GM19035 (cell line): Measurements from ENCODE around the gene POC1A.

Source experiments
- ATAC-seq: cut with Tn5 transposase; IDR thresholded peaks from one replicate; pipeline ENCODE4 v1.9.1; 2021; ENCODE audit not compliant: unreplicated experiment

POC1A gene

DNA sequence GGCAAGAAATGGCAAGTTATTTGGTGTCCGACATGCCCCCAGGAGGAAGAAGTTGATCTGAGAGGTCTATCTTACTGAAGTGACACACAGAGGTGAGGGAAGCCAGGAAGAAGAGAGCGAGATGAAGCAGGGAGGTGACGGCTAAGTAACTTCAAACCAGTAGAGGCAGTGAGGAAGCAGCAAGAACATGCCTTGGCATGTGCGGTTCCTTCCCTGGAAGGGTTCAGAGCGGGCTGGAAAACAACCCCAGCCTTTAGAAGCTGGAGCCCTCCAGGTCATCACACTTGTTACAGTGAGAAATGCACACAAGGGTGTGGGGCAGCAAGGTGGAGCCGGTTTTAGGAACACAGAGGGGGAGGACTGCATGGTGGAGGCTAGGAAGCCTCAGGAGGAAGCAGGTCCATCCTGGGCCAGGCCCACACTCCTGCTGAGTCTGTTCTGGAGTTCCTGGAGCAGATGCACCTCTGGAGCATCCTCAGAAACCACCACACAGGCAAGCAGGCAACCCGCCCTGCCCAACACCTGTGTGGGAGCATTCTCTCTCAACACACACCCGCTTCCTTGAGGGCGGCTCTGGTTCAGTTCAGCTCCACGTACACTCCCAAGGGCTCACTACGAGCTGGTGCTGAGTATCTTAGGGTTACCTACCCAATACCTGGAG lies 47.1 kb downstream of the POC1A start:
- ATAC-seq, result no peak

DNA sequence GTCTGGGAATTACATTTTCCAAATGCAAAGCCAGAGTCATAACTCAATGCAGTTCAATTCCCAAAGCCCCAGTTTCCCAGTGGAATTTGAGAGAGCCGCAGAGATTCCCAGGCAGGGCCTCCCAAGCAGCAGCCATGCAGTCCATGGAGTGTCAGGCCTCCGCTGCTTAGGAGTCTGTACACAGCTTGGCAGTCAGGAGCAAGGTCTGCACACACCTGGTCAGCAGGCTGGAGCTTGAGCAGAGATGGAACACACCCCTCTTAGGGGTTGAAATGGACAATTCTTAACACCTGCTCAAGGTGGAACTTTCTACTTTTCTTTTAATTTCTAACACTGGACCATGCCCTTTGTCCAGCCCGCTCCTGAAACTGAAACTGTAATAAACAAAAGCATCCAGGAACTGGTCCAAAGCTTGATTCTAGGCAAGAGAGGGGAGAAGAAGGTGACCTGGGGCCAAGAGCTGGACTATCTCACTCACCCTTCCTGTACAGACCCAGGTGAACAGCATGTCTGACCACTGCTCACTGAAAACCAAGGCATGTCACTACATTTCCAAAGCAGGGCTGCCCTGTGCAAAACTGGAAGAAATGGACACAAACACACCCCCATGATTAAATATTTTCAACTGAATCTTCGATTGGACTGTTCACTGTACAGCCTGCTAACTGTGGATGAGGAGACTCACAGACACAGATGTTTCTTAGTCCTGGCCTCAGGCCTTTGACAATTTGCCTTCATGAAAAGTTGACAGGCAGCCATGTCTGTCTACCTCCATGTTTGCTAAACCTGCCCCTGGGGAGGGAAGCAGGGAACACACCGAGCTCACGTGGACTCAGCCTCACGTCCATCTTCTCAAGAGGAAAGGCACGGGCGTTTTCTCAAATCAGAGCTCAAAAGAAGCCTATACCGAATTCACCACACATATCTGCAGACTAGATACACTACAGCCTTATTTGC lies 49.3 kb downstream of the POC1A start:
- no peak for ATAC-seq

DNA sequence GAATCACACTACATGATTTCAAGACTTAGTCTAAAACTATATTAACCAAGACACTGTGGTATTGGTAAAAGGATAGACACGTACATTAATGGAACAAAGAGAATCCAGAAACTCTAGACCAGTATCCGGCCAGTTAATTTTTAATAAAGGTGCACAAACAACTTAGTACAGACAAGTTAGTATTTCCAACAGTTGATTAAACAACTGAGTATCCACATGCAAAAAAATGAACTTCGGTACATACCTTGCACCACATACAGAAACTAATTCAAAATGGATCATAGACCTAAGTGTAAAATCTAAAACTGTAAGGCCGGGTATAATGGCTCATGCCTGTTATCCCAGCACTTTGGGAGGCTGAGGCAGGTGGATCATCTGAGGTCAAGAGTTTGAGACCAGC lies 51.3 kb downstream of the POC1A start:
- ATAC-seq, result no peak

DNA sequence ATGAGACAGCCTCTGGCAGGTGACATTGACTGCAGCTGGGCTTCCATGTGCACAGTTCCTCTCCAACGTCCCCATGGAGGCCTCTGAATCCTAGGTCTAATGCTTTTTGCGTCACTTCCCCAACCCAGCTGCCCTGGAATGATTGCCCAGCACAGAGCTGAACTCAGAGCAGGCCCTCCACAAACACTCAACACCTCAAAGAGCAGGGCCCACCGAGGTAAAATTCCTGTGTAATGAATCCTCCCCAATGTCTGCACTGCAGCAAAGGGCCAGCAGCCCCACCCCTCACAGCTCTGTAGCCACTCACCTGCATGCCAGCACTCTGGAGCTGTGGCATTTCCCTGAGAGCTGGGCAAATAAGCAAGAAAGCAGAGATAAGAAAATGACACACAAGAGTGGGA lies 55.2 kb downstream of the POC1A start:
- ATAC-seq, result no peak

DNA sequence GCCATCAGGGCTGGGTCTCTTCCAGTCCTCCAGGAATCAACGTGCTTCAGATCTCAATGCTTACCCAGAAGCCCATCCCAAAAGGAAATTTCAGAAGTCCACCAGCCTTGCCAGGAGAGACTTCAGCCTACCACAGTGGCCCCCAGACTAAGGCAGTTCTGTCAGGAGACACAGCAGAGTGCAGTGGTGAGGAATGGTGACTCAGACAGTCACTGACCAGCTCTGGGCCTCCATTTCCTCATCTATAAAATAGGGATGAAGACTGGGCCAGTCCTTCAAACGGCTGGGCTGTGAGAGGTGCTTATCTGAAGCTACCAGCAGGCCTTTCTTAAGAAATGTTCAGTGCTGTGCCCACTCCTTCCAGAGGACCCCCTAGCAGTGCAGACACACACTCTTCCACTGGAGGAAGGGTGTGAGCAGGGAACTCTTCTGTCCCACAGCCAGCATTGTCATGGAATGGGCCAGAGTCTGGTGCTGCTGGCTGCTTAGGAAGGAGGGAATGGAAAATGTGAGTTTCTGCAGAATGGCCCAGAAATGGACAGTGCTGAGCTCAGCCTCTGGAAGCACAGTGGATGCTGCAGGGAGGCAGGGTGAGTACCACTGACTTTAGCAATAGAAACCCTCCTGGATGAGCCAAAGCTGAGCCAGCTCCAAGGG lies 56.2 kb downstream of the POC1A start:
- no peak for ATAC-seq

DNA sequence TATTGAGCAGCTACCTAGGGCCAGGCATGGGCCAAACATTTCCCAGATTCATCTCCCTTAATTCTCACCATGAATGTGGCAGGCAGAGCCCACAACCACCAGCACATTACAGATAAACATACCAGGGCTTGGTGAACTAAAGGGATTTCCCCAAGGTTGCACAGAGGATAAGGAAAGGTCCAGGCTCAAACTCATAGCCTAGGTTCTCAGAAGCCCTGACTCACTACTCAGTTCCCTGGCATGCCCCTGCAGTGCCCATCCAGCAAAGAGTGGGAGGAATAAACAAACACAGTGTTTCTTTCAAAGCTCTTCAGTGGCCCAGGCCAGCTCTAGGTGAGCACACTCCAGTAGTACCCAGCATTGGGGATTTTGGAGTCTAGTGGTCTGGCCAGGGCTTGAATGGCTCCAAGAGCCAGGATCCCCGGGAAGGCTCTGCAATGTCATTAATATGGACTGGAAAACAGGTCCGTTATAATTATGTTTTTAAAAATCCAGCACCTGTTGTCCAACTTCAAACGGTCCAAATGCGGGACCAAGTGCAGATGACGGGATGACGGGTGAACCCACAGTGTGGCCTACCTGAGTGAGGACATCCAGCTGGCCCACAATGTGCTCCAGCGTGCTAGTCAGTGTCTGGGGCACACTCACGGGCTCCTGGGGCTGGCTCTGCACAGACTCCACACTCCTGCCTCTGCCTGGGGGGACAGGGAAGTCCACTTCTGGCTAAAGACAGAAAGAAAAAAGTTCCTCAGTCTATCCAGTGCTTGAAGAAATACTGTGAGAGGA lies 58.0 kb downstream of the POC1A start:
- ATAC-seq, result no peak

DNA sequence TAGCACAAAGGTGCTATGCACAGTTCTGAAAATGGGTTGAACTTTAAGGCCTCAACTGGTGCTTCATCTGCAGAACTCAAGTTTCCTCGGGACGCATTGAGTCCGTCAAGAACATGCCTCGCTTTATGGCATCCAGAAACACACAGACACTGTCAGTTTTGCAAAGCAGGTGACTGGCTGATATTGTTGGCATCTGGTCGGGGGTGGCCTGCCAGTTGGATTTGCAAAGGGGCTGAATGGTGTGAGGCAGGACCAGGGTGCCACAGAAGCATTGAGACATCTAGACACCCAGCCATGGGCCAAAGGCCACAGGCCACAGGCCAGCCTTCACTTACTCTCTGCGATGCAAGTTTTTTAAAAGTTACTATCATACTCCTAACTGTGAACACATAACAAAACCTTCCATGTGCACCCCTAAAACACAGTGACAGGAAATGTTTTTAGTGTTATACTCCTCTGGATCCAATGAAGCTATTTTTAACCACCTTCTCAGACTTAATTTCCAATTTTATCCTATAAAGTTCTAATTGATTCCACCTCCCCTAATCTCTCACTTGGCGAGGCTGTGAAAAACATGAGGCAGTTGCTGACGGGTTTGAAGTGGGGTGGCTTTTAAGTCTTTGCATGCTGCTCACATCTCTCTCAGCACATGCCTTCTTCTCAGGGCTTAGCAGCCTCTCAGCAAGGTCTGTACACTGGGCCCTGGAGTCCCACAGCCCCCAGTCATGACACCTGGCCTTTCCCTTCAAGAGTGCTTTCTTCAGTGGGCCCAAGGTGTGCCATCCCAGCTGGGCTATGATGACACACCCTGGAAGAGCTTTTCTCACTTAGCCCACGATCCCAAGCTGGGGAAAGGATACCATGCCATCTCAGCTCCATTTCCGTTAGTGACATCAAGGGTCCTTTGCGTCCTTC lies 59.4 kb downstream of the POC1A start:
- ATAC-seq, result no peak

DNA sequence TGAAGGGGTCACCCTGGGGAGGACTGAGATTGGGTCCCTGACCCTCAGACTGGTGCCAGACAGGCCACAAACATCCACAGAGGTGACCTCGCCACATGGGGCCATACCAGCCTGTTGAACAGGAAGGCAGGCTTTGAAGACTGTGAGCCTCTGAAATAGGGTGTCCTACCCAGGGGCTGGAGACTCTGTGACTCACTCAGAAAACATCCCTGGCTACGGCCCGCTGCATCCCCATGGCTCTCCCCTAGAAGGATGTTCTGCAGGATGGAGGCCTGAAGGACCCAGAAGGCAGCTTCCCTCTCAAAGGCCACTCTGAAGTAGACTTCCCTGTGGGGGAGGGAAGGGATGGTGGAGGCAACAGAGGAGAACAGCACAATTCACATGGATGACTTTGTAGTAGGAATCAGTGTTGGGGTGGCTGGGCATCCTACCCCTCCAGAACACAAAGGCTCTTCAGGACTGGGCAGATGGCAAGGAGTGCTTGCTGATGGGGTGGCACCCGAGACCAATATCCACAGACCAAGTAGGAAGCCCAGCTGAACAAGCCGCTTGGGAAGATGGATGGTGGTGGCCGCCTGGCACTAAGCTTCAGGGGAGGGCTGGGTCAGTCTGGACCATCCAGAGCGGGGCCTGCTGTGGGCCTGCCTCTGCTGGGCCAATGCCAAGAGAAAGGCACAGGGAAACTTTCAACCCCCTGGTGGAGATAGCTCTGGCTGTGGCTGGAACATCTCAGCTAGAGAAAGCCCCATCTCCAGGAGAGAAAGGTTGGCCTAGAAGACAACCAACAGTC lies 60.3 kb downstream of the POC1A start:
- no peak for ATAC-seq

DNA sequence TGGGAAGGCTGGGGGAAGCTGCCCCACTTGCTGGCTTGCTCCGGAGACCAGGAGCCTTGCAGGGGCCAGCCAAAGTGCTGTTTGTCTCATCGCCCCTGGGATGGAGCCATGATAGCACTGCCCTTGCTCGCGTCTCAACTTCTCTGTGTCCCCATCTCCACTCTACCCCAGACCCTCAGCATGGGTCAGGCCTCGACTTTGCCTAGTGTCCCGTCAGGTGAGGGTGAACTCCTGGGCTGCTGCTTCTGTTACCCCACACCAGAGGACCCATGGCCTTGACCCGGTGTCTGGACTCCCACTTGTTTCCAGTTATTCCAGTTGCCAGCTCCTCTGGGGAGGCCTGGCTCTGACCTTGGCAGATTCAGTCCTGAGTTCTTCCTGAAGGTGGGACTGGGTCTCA lies 61.3 kb downstream of the POC1A start:
- no peak for ATAC-seq

DNA sequence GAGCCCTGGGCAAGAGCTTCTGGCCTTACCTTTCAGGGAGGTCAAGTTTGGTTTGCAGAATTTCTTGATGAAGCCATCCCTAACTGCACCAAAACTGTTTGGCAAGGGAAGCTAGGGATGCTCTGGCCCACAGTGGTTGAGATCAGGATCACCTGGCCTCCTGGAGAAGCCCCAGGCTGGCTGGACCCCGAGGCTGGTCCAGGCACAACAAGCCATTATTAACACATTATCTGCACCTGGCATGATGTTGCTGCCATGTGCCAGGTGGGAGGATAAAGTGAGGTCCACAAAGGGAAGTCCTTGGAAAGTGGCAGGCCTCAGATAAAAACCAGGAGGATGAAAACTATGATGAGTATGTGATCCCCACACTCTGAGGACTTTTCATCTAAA lies 62.0 kb downstream of the POC1A start:
- ATAC-seq, result no peak

DNA sequence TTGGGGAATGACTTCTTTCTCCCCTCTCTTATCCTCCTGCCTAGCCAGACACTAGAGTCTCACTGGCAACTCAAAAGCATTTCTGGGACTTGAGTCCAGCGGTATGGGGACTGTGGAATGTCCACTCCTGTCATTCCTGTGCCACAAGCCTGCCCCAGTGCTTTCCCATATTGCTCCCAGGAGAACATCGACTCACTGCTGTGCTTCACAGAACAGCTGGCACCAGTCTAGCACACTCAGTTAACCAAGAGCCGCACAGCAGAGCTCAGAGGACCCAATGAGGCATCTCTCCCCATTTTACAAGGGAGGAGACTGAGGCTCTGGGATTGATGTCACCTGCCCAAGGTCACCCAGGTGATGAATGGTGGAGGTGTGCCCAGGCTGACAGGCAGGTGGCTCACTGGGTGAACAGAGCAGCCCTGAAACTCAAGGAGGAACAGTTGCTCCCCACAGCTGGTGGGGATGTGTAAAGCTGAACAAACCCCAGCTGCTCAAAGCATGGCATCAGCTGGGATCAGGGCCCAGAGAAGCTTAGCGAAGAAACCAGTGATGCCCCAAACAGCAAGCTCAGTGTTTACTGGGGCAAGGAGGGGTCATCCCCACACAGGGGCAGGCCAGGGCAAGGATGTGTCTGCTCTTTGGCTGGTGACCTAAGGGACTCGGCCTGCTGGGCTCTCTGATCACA lies 62.5 kb downstream of the POC1A start:
- ATAC-seq, result no peak

DNA sequence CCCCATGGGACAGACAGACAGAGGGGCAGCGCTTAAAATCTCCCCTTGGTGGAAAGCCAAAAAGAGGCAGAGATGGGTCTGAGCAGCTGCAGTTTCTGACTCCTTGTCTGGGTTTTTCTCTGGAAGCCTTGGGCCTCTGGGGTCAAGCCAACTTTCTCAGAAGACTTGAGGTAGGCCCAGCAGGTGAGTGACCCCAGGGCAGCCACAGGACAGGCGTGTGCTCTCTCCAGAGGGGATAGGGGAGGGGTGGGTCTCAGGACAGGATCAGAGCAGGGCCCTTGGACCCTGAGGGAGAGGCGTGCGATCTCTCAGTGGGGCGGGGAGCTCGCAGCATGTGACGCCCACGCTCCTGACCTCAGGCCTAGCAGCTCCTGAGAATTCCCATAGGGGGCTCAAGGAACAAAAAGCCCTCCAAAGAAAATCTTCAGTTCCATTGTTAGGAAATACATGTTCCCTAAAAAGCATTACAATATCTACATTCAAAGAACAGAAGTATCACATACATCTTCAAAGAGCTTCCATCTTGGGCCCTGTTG lies 63.2 kb downstream of the POC1A start:
- ATAC-seq, result no peak

DNA sequence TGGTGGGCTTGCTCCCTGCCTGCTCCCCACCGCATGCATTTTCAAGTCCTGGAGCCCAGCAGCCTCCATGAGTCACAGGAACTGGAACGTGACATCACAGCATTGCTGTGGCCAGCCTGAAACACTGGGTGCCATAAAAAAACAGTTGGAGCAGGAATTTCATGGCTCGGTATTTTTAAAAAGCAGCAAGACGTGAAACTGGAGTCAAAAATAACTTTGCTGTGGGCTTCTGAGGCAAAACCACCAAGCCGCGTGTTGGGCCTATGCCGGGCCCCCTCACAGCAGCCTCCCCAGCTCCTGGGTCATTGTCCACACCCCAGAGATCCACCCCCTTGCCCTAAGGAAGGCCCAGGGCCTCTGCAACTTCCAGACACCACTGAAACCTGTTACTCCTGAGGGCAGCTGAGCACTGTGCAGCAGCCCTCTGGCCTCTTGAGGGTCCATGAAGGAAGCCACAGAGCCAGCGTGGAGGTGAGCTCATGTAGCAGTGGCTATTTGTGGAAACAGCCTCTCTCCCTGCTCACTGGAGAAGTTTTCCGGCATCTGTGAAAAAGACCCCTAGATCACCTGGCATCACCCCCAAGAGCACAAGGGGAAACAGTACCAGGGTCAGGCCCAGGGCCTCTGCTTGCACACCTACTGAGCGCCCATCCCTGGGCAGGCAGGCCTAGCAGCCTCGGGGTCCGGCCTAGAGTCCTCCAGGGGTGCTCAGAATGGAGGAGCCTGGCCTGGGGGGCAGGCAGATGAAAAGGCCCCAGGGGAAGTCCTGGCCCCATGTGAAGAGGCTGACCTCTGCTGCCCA lies 63.9 kb downstream of the POC1A start:
- no peak for ATAC-seq

DNA sequence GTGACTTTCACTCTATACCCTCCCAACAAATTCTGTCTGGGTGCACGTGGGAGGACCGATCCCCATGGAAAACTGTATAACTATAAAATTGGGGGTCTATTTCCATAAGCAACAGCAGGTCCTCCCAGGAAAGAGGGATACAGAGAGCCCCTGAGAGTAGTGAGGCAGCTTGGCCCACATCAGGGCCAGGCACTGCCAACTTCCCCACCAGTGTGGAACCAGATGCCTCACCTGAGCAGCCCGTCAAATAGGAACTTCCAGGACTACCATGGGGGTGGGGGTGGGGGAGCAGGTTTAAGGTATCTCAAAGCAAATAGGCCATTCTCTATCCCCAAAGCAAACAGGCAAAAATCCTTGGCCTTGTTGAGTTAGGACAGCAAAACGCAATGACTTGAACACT lies 64.5 kb downstream of the POC1A start:
- ATAC-seq, result no peak

DNA sequence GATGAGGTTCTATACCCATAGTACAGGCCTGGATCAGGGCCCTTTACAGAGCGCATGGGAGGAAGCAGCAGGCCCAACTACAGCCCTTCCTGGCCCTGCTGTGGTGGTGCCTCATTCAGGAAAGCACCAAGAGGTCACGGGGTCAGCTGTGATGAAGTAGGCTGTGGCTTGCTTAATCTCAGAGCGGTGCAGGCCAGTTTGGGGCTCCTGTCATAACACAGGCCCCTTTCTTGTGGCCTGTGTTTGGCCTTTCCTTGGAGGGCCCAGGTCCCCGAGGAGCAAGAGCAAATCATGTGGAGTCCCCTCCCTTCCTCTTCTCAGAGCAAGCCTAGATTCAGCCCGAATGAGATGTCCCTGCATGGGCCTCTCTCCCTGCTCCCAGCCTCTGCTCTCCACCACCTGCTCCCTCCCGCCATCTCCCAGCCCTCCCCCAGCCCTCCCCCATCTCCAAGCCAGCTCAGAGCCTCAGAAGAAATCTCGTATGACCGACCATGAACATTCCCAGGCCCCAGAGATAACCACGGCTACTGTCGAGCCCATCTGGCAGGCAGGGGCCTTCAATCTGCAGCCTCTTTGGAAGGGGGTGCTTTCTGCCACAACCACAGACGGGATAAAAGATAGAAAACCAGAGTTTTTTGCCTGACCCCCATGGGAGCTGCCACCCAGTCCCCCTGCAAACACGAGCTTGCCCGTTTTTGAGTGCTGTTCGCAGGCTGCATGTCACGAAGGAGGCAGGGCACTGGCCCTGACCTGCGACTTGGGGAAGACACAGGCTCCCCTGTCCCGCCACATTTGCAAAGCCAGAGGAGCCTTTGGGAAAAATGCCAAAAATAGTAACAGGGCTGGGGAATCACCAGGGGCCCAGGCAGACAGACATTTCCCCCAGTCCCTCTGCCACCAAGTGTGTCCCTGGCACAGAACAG lies 65.5 kb downstream of the POC1A start:
- no peak for ATAC-seq

DNA sequence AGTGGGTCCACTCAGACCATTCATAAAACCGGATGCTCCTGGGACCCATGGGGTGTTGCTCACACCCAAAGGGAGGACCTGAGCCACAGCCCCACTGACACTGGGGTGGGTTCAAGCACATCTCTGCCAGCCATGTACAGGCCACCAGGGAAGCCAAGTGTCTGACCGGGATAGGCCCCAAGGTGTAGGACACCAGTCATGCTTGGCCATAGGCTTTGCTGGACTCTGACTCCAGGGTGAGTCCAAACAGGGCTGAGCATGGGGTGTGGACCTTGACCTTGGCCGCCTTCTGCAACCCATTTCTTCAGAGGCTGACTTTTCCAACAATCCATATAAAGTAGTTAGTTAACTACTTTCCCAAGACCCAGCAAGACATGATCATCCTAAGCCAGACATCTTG lies 66.5 kb downstream of the POC1A start:
- no peak for ATAC-seq
